HEK293 (cell line): ENCODE data around the gene SDE2.
"Not testable (repeated sequence)": the region's sequence is repeated elsewhere in the genome, so short reads cannot be mapped to it uniquely, and the experiment has no call there.

Experiments
- CTCF ChIP-seq: fragments of 450-650 bp; formaldehyde crosslinking; IDR thresholded peaks from 2 replicates; pipeline ENCODE4 v1.5.1; 2016; ENCODE audit warnings: missing biosample characterization, missing genetic modification characterization
- KLF16 ChIP-seq: fragments of 450-650 bp; formaldehyde crosslinking; IDR thresholded peaks from 2 replicates; pipeline ENCODE4 v1.5.1; 2017; ENCODE audit warnings: missing biosample characterization, missing genetic modification characterization
- YY1 ChIP-seq: fragments of 450-650 bp; formaldehyde crosslinking; IDR thresholded peaks from 2 replicates; pipeline ENCODE4 v1.5.1; 2018; ENCODE audit warnings: missing biosample characterization, missing genetic modification characterization
- ZBTB1 ChIP-seq: fragments of 450-650 bp; formaldehyde crosslinking; IDR thresholded peaks from 2 replicates; pipeline ENCODE4 v1.5.1; 2016; ENCODE audit warnings: missing biosample characterization, missing genetic modification characterization
- ZNF121 ChIP-seq: fragments of 450-650 bp; formaldehyde crosslinking; IDR thresholded peaks from 2 replicates; pipeline ENCODE4 v1.5.1; 2016; ENCODE audit warnings: missing biosample characterization, missing genetic modification characterization
- ZNF26 ChIP-seq: fragments of 450-650 bp; formaldehyde crosslinking; IDR thresholded peaks from 2 replicates; pipeline ENCODE4 v1.5.1; 2016; ENCODE audit warnings: missing biosample characterization, missing genetic modification characterization
- ZNF292 ChIP-seq: fragments of 450-650 bp; formaldehyde crosslinking; IDR thresholded peaks from 2 replicates; pipeline ENCODE4 v1.5.1; 2016; ENCODE audit warnings: low read depth, missing biosample characterization, missing genetic modification characterization, borderline replicate concordance
- ZNF510 ChIP-seq: fragments of 450-650 bp; formaldehyde crosslinking; IDR thresholded peaks from 2 replicates; pipeline ENCODE4 v1.5.1; 2018; ENCODE audit warnings: mild to moderate bottlenecking, missing genetic modification characterization, missing biosample characterization; ENCODE audit not compliant: insufficient replicate concordance

DNA sequence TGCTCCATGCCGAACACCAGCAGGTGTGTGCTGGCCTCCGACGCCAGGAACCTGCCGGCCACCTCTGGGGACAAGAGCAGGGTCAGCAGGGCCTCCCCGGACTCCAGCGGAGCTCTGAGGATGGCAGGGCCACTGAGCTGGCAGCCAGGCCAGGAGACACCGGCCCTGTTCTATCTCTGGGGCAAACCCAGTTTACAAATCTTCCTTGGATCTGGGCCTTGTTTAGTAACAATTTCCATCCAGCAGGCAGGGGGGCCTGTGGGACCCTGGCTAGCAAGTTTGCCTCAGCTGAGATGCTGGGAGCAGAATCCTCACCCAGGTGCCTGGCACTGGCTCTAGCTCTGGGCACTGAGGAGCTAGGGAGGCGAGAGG is 59.2 kb downstream of the SDE2 start:
- TF ChIP-seq ZNF292 (tag by site-specific recombination); YY1 (tag by site-specific recombination); ZBTB1 (tag by site-specific recombination); CTCF (tag by site-specific recombination); ZNF510 (tag by site-specific recombination); ZNF121 (tag by site-specific recombination); ZNF26 (tag by site-specific recombination); KLF16: not testable (repeated sequence)
